Activated naive CD8-positive, alpha-beta T cell treated with anti-CD3 and anti-CD28 coated beads for 36 hours (primary cell): Measurements from ENCODE around the gene PTPRM. TPM values are rescaled to one million over a fixed set of nuclear protein-coding genes. Genes with fewer than 3 reads are reported as not detected.

Experiments
- DNase-seq: peaks from one replicate; pipeline ENCODE4 v3.0.0; 2021
- H3K27ac Mint-ChIP-seq: one replicate; pipeline ENCODE4 v1.8.0; 2022; ENCODE audit warnings: mild to moderate bottlenecking, moderate library complexity, mixed read lengths
- H3K27me3 Mint-ChIP-seq: one replicate; pipeline ENCODE4 v1.8.0; 2022; ENCODE audit warnings: mild to moderate bottlenecking, mixed read lengths
- H3K36me3 Mint-ChIP-seq: one replicate; pipeline ENCODE4 v1.8.0; 2021; ENCODE audit warnings: mild to moderate bottlenecking, mixed read lengths
- H3K4me1 Mint-ChIP-seq: one replicate; pipeline ENCODE4 v1.8.0; 2021; ENCODE audit warnings: mixed read lengths
- H3K4me3 Mint-ChIP-seq: one replicate; pipeline ENCODE4 v1.8.0; 2022; ENCODE audit warnings: mild to moderate bottlenecking, moderate library complexity, mixed read lengths
- H3K9me3 Mint-ChIP-seq: one replicate; pipeline ENCODE4 v1.8.0; 2022; ENCODE audit warnings: mixed read lengths
- total RNA-seq, 2 experiments: library from RNA; stranded (reverse); gene quantifications; one replicate each; pipeline ENCODE4 v1.2.3, GENCODE V29; 2021

The PTPRM gene
- total RNA-seq, 2 experiments from 2014 or later: 0.22 to 0.52 TPM

DNA sequence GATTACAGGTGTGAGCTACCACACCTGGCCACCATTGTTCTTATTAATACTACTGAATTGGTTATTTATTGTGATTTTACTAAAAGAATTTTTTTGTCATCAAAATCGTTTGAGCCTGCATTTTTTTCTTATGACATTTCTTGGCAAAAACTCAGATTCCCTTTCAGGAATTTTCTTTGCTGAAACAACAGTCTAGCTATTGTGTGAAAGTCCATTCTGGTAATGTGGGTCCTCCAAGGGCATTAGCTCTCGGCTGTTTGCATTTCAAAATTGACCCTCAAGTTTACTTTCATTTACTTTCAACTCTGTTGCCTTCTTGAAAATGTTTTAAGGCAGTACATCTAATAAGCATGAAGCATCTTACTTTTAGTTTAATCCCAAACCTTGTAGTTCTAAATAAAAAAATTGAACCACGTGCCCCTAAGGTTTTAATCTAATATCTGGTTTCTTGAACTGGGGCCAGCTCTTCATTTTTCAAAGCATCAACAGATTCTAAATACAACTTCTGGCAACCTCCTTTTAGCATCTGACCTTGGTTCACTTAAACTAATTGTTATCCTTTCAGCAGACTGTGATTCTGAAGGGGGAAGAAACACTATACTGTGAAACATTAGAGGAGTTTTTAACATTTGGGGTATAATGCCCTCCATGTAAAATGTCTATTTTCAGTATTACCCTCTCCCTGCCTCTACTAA lies 716.9 kb downstream of the PTPRM start:
- no peak for DNase-seq
- no peak overlapping the region for H3K27ac Mint-ChIP-seq
- H3K9me3 Mint-ChIP-seq: no peaks in the 10 kb centered on the region
- H3K36me3 Mint-ChIP-seq: no peaks in the 10 kb centered on the region
- no peaks in the 10 kb centered on the region for H3K27me3 Mint-ChIP-seq
- H3K4me1 Mint-ChIP-seq: no peaks in the 10 kb centered on the region
- no peak overlapping the region for H3K4me3 Mint-ChIP-seq

DNA sequence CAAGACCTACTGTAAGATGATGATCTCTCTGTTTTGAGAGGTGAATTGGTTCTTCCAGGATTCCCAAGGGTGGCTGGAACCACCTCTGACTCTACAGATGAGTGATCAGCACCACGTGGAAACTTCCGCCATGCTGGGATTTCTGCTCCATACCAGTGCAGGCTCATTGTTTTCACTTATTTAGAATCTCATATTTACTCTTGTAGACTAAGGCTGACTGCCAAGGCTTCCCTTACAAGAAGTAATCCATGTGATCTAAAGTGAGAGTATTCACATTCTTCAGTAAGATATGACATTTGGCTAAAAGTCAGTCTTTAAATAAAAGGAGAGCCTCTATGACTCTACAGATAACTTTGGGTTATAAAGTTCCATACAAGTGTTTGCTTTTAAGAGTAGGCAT lies 719.2 kb downstream of the PTPRM start:
- DNase-seq: no peak
- no peaks in the 10 kb centered on the region for H3K27me3 Mint-ChIP-seq
- H3K27ac Mint-ChIP-seq: no peak overlapping the region
- H3K4me3 Mint-ChIP-seq: no peak overlapping the region
- no peaks in the 10 kb centered on the region for H3K36me3 Mint-ChIP-seq
- H3K4me1 Mint-ChIP-seq: no peaks in the 10 kb centered on the region
- no peaks in the 10 kb centered on the region for H3K9me3 Mint-ChIP-seq

- no peaks in the 10 kb centered on the region for H3K36me3 Mint-ChIP-seq
- no peak for DNase-seq
- H3K4me1 Mint-ChIP-seq: no peaks in the 10 kb centered on the region
- H3K27ac Mint-ChIP-seq: no peak overlapping the region
- no peaks in the 10 kb centered on the region for H3K9me3 Mint-ChIP-seq
- no peaks in the 10 kb centered on the region for H3K27me3 Mint-ChIP-seq
- no peak overlapping the region for H3K4me3 Mint-ChIP-seq
These were observed 720.2 kb downstream of the PTPRM start for GRCh38 chr18:8287196-8287885.

DNA sequence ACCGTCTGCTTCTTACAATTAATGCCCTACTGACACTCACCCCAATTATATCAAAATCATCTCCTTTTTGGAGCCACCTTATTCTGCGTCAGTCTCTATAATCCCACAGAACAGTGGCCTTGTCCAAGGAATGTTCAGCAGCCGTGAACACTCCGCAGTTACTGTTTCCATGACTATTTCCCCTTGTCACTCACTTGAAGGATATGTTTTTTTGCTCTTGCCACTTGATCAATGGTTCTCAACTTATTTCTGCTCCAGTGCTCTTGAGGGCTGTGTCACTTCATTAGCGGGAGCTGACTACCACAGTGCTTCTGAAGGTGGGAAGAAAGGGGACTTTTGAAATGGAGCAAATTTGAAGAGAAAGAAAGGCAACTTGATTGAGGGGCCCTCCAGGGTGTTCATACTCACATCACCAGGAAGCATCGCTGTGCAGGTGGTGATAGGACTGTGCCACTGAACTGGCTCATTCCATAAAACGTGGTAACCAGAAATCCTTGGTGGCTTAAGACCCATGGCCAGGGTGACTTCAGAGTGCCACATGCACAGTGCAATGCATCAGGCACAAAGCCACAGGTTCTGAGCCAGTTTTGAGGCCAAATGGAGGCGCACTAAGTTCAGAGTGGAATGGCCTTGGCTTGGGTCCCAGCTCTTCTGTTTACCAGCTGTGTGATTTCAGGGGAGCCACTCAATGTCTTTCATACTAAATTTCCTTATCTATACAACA lies 721.5 kb downstream of the PTPRM start:
- H3K27me3 Mint-ChIP-seq: no peaks in the 10 kb centered on the region
- H3K4me1 Mint-ChIP-seq: no peaks in the 10 kb centered on the region
- H3K36me3 Mint-ChIP-seq: no peaks in the 10 kb centered on the region
- no peak for DNase-seq
- no peaks in the 10 kb centered on the region for H3K9me3 Mint-ChIP-seq
- H3K27ac Mint-ChIP-seq: no peak overlapping the region
- no peak overlapping the region for H3K4me3 Mint-ChIP-seq

DNA sequence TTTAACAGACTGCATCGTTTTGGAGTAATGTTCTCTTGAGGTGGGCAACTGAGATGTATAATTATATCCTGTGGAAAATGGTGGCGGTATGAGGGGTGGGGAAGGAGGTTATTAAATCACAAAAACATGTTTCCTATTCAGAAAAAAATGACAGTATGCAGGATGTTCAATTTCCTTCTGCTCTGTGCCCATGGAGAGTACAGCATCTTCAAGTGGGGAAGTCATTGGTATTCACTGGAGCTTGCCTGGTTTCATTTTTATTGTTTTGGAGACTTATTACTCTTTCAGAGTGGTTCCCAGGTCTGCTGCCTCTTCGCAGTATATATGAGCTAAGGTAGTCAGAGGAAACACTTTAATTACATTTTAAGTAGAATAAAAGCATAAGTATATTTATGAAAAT lies 723.3 kb downstream of the PTPRM start:
- no peak for DNase-seq
- Mint-ChIP-seq H3K27me3 (no peaks in the 10 kb centered on the region), H3K27ac (no peak overlapping the region), H3K36me3 (no peaks in the 10 kb centered on the region), H3K4me3 (no peak overlapping the region), H3K4me1 (no peaks in the 10 kb centered on the region), H3K9me3 (no peaks in the 10 kb centered on the region)

- Mint-ChIP-seq H3K36me3 (no peaks in the 10 kb centered on the region), H3K4me3 (no peak overlapping the region), H3K9me3 (no peaks in the 10 kb centered on the region), H3K27ac (no peak overlapping the region), H3K27me3 (no peaks in the 10 kb centered on the region), H3K4me1 (no peaks in the 10 kb centered on the region)
- no peak for DNase-seq
These were observed 723.8 kb downstream of the PTPRM start for GRCh38 chr18:8290913-8291312.

DNA sequence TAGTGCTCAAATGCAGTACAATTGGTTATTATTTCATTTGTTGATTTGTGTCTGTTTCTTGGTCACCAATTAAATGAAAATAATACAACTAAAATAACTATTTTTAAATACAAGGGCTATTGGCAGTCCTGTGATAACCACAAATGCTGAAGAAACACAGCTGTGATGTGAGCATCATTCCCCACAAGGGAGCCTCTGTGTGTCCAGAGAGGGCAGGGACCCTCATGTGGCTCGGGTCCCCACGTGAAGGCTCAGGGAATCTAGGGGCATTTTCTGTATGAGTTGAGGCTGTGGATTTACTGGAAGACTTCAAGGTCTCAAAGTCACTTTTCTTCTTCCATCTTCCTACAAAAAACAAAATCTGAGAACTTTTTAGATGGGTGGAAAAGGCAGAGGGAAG lies 726.1 kb downstream of the PTPRM start:
- DNase-seq: no peak
- H3K4me3 Mint-ChIP-seq: no peak overlapping the region
- no peaks in the 10 kb centered on the region for H3K9me3 Mint-ChIP-seq
- no peaks in the 10 kb centered on the region for H3K4me1 Mint-ChIP-seq
- no peaks in the 10 kb centered on the region for H3K27me3 Mint-ChIP-seq
- no peak overlapping the region for H3K27ac Mint-ChIP-seq
- no peaks in the 10 kb centered on the region for H3K36me3 Mint-ChIP-seq

DNA sequence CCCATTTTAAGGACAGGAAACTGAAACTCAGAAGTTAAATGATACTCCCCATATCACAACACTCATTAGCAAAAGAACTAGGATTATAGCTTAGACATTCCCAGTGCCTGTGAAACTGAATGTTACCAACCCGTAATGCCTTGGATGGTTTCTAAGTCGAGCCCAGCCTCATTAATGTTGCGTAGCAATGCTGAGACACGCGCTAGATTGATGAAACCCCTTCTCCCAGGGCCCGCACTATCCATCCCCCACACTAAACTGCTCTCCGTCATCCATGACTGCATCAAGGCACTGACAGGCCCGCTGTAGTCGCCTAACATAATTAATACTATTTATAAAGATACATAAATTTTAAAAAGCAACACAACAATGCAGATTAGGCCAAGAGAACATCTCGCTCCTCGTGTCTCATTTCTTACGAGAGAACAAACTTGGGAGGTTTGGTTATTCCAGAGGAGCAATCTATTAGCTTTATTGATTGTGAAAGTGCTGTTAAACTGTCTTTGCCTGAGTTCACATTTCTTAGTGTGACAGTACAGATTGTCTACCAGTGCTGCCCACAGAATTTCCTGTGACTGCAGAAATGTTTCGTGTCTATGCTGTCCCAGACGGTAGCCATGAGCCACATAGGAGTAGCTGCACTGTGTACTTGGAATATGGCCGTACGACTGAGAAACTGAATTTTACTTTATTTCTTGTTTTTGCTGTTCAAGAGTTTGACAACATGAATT lies 729.9 kb downstream of the PTPRM start:
- Mint-ChIP-seq H3K36me3 (no peaks in the 10 kb centered on the region), H3K9me3 (no peaks in the 10 kb centered on the region), H3K27me3 (no peaks in the 10 kb centered on the region), H3K4me3 (no peak overlapping the region), H3K4me1 (no peaks in the 10 kb centered on the region), H3K27ac (no peak overlapping the region)
- DNase-seq: no peak

DNA sequence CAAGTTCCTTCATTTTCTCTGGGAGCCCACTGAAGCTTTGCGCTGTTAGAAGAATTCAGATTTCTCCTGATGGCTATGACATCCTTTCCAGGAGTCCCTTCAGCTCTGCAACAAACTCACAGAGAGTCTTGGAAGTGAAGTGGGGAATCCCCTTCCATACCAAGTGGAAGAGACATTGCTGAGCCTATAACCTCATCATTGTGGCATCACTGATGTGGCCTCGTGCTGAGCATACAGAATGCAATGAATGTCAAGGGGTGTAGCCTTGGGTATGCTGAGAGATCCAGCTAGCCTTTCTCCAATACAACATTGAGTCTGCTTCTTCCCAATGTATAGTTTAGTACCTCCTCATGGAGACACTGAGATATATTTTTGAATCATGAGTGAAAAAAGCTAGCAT lies 731.1 kb downstream of the PTPRM start:
- H3K4me3 Mint-ChIP-seq: no peak overlapping the region
- H3K4me1 Mint-ChIP-seq: no peaks in the 10 kb centered on the region
- no peaks in the 10 kb centered on the region for H3K9me3 Mint-ChIP-seq
- H3K36me3 Mint-ChIP-seq: no peaks in the 10 kb centered on the region
- DNase-seq: no peak
- no peaks in the 10 kb centered on the region for H3K27me3 Mint-ChIP-seq
- H3K27ac Mint-ChIP-seq: no peak overlapping the region

GRCh38 chr18:8299054-8299980 lies 732.2 kb downstream of the PTPRM start:
- Mint-ChIP-seq H3K4me1 (no peaks in the 10 kb centered on the region), H3K27me3 (no peaks in the 10 kb centered on the region), H3K27ac (no peak overlapping the region), H3K9me3 (no peaks in the 10 kb centered on the region), H3K4me3 (no peak overlapping the region), H3K36me3 (no peaks in the 10 kb centered on the region)
- DNase-seq: no peak

GRCh38 chr18:8300751-8301410 lies 733.8 kb downstream of the PTPRM start:
- no peaks in the 10 kb centered on the region for H3K27me3 Mint-ChIP-seq
- no peak for DNase-seq

GRCh38 chr18:8301427-8302172 lies 734.5 kb downstream of the PTPRM start:
- no peak overlapping the region for H3K27ac Mint-ChIP-seq
- no peaks in the 10 kb centered on the region for H3K4me1 Mint-ChIP-seq
- no peaks in the 10 kb centered on the region for H3K27me3 Mint-ChIP-seq
- no peaks in the 10 kb centered on the region for H3K9me3 Mint-ChIP-seq
- no peaks in the 10 kb centered on the region for H3K36me3 Mint-ChIP-seq
- DNase-seq: no peak
- H3K4me3 Mint-ChIP-seq: no peak overlapping the region

More at GRCh38 chr18:8300751-8301410, 733.8 kb downstream of the PTPRM start:
- H3K4me1 Mint-ChIP-seq: no peaks in the 10 kb centered on the region
- no peaks in the 10 kb centered on the region for H3K9me3 Mint-ChIP-seq
- no peaks in the 10 kb centered on the region for H3K36me3 Mint-ChIP-seq
- no peak overlapping the region for H3K4me3 Mint-ChIP-seq
- H3K27ac Mint-ChIP-seq: no peak overlapping the region

DNA sequence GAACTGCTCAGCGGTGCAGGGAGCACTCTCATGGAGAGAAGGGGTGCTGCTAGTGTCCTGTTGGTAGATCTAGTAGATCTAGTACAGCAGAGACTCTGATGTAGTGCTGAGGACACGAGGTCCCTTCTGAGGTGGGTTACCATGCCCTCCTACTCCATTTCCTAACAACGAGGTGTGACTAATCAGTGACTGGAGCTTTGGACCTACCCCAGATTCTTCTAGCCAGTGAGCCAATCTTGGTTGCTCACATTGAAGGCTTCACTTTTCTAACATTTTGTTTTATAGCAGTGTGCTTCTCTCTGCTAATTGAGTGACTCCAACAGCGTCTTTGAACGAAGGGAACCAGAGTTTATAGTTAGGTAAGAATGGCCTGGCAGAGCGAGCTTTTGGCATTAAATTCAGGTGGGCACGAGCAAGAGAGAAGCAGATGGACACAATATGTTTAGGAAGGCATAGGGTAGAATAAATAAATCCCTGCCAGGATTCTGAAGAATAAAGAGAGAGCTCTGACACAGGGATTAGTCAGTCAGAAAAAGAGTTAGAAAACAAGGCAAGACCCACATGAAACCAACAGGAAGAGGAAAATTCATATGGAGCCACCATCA lies 736.1 kb downstream of the PTPRM start:
- Mint-ChIP-seq H3K36me3 (no peaks in the 10 kb centered on the region), H3K9me3 (peaks cover 1% of the 10 kb centered on the region), H3K4me1 (no peaks in the 10 kb centered on the region), H3K27me3 (no peaks in the 10 kb centered on the region), H3K27ac (no peak overlapping the region), H3K4me3 (no peak overlapping the region)
- DNase-seq: no peak
